Subcutaneous abdominal adipose tissue (tissue), 5 donors: ENCODE measurements around the gene ATRN.
A peak's percentile ranks its signal among the peaks of the same experiment; 100 is the strongest.
"Not testable (repeated sequence)": the region's sequence is repeated elsewhere in the genome, so short reads cannot be mapped to it uniquely, and the experiment has no call there.

ENCODE experiments used
- H3K27ac ChIP-seq: one replicate; pipeline ENCODE4 v1.7.0; 2013; ENCODE audit warnings: low read depth, mild to moderate bottlenecking, inconsistent platforms, low read length, moderate library complexity
- H3K27me3 ChIP-seq, 5 donors: one replicate each; pipeline ENCODE4 v1.7.0; 2013; ENCODE audit warnings: low read length in 5 of 5, inconsistent platforms in 1 of 5; ENCODE audit not compliant: control insufficient read depth in 5 of 5, insufficient read depth in 4 of 5
- H3K36me3 ChIP-seq, 5 donors: one replicate each; pipeline ENCODE4 v1.7.0; 2013; ENCODE audit warnings: low read length in 5 of 5; ENCODE audit not compliant: control insufficient read depth in 5 of 5, insufficient read depth in 5 of 5
- H3K4me1 ChIP-seq, 5 donors: one replicate each; pipeline ENCODE4 v1.7.0; 2013; ENCODE audit warnings: low read length in 5 of 5, mild to moderate bottlenecking in 3 of 5, moderate library complexity in 1 of 5; ENCODE audit not compliant: control insufficient read depth in 5 of 5, insufficient read depth in 5 of 5
- H3K4me3 ChIP-seq, 5 donors: one replicate each; pipeline ENCODE4 v1.7.0; 2013; ENCODE audit warnings: low read length in 5 of 5, low read depth in 1 of 5
- H3K9ac ChIP-seq, 5 donors: one replicate each; pipeline ENCODE4 v1.7.0; 2013; ENCODE audit warnings: low read length in 5 of 5, mild to moderate bottlenecking in 4 of 5, moderate library complexity in 3 of 5
- H3K9me3 ChIP-seq, 5 donors: one replicate each; pipeline ENCODE4 v1.7.0; 2013; ENCODE audit warnings: low read length in 5 of 5; ENCODE audit not compliant: control insufficient read depth in 5 of 5
- donor health status: healthy.
- donor health status: healthy.
- donor health status: healthy.
- donor health status: healthy.
- donor health status: healthy.

The ATRN gene

GRCh38 chr20:3464166-3464565, 6.7 kb upstream of the ATRN start:
- Histone ChIP-seq H3K4me3 (no peak overlapping the region), H3K27ac (no peak overlapping the region), H3K4me1 (peaks cover 0 to 7% (median 4%) of the 10 kb centered on the region in 5 donors), H3K27me3 (no peaks in the 10 kb centered on the region), H3K9me3 (no peaks in the 10 kb centered on the region), H3K36me3 (no peaks in the 10 kb centered on the region), H3K9ac (no peak overlapping the region)

GRCh38 chr20:3465301-3465700, 5.5 kb upstream of the ATRN start:
- H3K9ac ChIP-seq = no peak overlapping the region
- no peak overlapping the region for H3K4me3 ChIP-seq

GRCh38 chr20:3470208-3470626, 601 bp upstream of the ATRN start:
- Histone ChIP-seq H3K27me3 (no peaks in the 10 kb centered on the region), H3K4me1 (peaks cover 9 to 39% (median 35%) of the 10 kb centered on the region in 5 donors), H3K27ac (peak overlapping the region; percentile 78), H3K36me3 (no peaks in the 10 kb centered on the region), H3K9me3 (no peaks in the 10 kb centered on the region), H3K9ac (peak overlapping the region; percentile 68 to 94 (median 90)), H3K4me3 (peak overlapping the region; percentile 84 to 95 (median 91))

More at GRCh38 chr20:3465301-3465700, 5.5 kb upstream of the ATRN start:
- Histone ChIP-seq H3K9me3 (no peaks in the 10 kb centered on the region), H3K36me3 (no peaks in the 10 kb centered on the region), H3K27ac (no peak overlapping the region), H3K27me3 (no peaks in the 10 kb centered on the region), H3K4me1 (peaks cover 0 to 10% (median 9%) of the 10 kb centered on the region in 5 donors)

- Histone ChIP-seq H3K27ac (peak overlapping the region; percentile 78), H3K9me3 (no peaks in the 10 kb centered on the region), H3K27me3 (no peaks in the 10 kb centered on the region), H3K4me1 (peaks cover 9 to 39% (median 35%) of the 10 kb centered on the region in 5 donors), H3K4me3 (peak overlapping the region; percentile 84 to 95 (median 91)), H3K9ac (peak overlapping the region; percentile 84 to 97 (median 92)), H3K36me3 (no peaks in the 10 kb centered on the region)
Measured at GRCh38 chr20:3471397-3472021, 691 bp downstream of the ATRN start.

- Histone ChIP-seq H3K27ac (no peak overlapping the region), H3K9ac (peak overlapping the region; percentile 84 to 97 (median 92)), H3K27me3 (no peaks in the 10 kb centered on the region), H3K36me3 (no peaks in the 10 kb centered on the region), H3K9me3 (no peaks in the 10 kb centered on the region), H3K4me1 (peaks cover 9 to 39% (median 35%) of the 10 kb centered on the region in 5 donors), H3K4me3 (peak overlapping the region; percentile 84 to 95 (median 91))
Measured at GRCh38 chr20:3472105-3472504, 1.3 kb downstream of the ATRN start.

GRCh38 chr20:3473324-3473723, 2.5 kb downstream of the ATRN start:
- peaks cover 9 to 46% (median 35%) of the 10 kb centered on the region in 5 donors for H3K4me1 ChIP-seq
- H3K27me3 ChIP-seq = no peaks in the 10 kb centered on the region
- H3K4me3 ChIP-seq = peak overlapping the region in 3 of 5 donors; percentile 11 to 95 (median 12)
- peak overlapping the region in 3 of 5 donors; percentile 4 to 86 (median 45) for H3K9ac ChIP-seq
- no peaks in the 10 kb centered on the region for H3K36me3 ChIP-seq
- H3K9me3 ChIP-seq = no peaks in the 10 kb centered on the region
- no peak overlapping the region for H3K27ac ChIP-seq

- H3K9me3 ChIP-seq = no peaks in the 10 kb centered on the region
- H3K4me3 ChIP-seq = no peak overlapping the region
- H3K36me3 ChIP-seq = no peaks in the 10 kb centered on the region
- H3K27ac ChIP-seq = no peak overlapping the region
- H3K9ac ChIP-seq = peak overlapping the region in 1 of 5 donors; percentile 4
- no peaks in the 10 kb centered on the region for H3K27me3 ChIP-seq
- H3K4me1 ChIP-seq = peaks cover 9 to 46% (median 35%) of the 10 kb centered on the region in 5 donors
Measured at GRCh38 chr20:3473944-3474343, 3.1 kb downstream of the ATRN start.

- H3K4me3 ChIP-seq, H3K27me3 ChIP-seq, H3K9ac ChIP-seq, H3K9me3 ChIP-seq, H3K36me3 ChIP-seq, H3K27ac ChIP-seq: not testable (repeated sequence)
- H3K4me1 ChIP-seq = peaks cover 2 to 28% (median 21%) of the 10 kb centered on the region in 5 donors
Measured at GRCh38 chr20:3477003-3477860, 6.4 kb downstream of the ATRN start.

- H3K36me3 ChIP-seq = peaks cover 0 to 5% (median 0%) of the 10 kb centered on the region in 5 donors
- no peak overlapping the region for H3K27ac ChIP-seq
Measured at GRCh38 chr20:3477861-3478544, 7.2 kb downstream of the ATRN start.

More at GRCh38 chr20:3477861-3478544, 7.2 kb downstream of the ATRN start:
- H3K9me3 ChIP-seq = no peaks in the 10 kb centered on the region
- H3K9ac ChIP-seq = no peak overlapping the region
- H3K27me3 ChIP-seq = no peaks in the 10 kb centered on the region
- H3K4me3 ChIP-seq = no peak overlapping the region
- H3K4me1 ChIP-seq = peaks cover 0 to 20% (median 14%) of the 10 kb centered on the region in 5 donors
